Fibroblast of skin of abdomen (primary cell): ENCODE results near the gene TPM4.

Source experiments
- DNase-seq: peaks from one replicate; pipeline ENCODE4 v3.0.0-alpha.2; 2013

Gene TPM4

GRCh38 chr19:16131648-16132047, 55.4 kb downstream of the TPM4 start:
- no peak for DNase-seq

DNA sequence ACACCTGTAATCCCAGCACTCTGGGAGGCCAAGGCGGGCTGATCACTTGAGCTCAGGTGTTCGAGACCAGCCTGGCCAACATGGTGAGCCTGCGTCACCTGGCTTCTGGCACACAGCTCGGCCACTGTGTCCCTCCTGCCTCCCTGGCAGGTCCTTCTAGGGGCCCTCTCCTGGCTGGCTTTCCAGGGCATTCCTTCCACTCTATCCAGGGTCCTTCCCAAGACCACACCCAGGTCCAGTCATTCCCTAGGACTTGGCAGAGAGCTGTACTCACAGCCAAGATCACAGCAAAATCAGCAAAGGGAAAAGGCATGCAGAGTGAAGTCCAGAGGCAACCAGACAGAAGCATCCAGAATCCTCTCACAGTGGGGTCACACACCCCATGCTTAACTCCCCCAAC, 57.5 kb downstream of the TPM4 start:
- DNase-seq = no peak

- no peak for DNase-seq
Measured at GRCh38 chr19:16134510-16134909, 58.2 kb downstream of the TPM4 start.

DNA sequence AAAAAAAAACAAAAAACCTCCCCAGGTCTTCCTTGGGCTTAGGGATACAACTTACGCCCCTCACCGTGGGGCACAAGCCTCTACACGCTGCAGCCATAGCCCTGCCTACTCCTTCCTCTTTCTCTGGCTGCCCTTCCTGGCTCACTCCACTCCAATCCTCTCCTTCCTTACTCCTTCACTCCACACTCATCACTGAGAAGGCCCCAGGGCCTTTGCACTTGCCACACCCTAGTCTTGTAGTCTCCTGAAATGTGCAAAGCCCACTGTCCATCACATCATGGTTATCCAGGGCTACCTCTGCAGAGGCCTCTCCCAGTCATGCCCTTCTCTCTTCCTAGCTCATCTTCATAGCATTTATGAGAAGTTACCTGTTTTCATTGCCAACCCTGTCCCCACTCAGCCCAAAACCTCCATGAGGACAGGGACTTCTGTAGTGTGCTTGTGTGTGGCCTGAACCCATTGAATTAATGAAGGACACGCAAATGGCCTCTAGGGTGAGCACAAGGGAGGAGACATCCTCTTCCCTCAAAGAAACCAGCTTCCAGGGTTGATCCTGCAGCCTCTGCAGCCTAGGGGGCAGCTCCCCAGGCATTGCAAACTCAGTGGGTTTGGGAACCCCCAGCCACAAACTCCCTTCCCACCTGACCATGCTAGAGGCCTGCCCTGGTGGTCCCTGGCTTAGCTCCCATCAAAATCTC, 59.3 kb downstream of the TPM4 start:
- no peak for DNase-seq

DNA sequence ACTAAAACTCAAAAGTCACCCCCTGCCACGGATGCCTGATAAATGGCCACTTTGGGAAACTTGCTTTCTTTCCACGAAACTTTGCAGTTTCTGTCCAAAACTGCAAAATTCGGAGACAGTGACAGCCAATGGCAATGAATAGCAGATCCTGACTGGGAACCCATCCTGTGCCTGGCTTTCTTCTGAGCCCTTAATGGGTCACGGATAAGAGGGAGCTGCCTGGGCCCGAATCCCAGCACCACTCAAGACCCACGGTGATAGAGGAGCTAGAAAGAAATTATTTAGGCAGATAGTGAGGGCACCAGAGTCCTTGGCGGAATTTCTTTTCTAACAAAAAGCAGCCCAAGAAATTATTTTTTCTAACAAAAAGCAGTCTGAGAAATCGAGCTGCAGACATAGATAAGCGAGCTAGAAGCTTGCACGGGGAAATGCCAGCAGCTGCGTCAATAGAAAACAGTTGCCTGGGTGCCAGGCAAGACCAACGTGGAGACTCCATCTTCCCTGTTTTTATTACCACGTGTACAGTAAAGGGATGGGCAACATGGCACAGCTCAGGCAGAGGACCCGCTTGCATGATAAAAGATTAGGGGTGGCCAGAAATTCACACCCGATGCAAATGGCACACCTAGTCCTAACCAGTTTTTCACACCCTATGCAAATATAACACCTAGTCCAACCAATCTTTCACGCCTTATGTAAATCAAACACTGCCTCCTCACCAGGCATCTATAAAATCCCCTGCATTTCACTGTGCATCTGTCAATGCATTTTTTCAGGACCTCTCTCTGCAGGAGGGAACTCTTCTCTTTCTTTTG, 60.1 kb downstream of the TPM4 start:
- no peak for DNase-seq

GRCh38 chr19:16139752-16140151, 63.5 kb downstream of the TPM4 start:
- DNase-seq = no peak

DNA sequence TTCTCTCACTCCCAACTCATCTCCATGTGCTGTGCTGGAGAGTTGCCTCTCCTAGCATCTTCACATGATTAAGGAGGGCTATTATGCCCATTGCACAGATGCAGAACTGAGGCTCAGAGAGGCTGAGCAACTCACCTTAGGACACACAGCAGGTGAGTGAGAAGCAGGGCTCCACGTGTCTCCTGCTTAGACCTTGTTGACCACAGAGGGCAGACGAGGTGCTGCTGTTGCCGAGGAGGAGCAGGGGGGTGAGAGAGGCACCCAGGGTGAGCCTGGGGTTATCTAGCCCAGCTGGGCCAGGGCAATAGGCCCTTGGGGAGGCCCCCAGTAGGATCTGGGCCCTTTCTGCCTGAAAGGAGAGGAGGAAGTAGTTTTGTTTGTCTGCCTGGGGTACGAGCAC, 64.7 kb downstream of the TPM4 start:
- DNase-seq = no peak

DNA sequence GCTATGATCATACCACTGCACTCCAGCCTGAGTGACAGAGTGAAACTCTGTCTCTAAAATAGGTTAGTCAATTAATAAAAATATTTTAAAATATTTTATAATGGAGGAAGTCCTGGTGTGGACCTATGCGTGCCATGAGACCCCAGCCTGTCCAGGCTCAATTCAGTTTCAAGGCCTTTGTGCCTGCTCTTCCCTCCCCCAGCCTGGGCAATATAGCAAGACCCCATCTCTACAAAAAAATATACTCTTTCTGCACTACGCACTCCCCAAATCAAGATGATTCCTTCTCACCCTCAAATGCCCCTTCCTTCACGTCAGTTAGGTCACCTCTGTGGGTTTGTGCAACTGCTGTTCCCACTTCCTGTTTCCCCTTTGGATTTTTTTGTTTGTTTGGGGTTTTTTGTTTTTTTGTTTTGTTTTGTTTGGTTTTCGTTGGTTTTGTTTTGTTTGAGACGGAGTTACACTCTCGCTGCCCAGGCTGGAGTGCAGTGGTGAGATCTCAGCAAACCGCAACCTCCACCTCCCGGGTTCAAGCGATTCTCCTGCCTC, 65.8 kb downstream of the TPM4 start:
- DNase-seq = no peak

DNA sequence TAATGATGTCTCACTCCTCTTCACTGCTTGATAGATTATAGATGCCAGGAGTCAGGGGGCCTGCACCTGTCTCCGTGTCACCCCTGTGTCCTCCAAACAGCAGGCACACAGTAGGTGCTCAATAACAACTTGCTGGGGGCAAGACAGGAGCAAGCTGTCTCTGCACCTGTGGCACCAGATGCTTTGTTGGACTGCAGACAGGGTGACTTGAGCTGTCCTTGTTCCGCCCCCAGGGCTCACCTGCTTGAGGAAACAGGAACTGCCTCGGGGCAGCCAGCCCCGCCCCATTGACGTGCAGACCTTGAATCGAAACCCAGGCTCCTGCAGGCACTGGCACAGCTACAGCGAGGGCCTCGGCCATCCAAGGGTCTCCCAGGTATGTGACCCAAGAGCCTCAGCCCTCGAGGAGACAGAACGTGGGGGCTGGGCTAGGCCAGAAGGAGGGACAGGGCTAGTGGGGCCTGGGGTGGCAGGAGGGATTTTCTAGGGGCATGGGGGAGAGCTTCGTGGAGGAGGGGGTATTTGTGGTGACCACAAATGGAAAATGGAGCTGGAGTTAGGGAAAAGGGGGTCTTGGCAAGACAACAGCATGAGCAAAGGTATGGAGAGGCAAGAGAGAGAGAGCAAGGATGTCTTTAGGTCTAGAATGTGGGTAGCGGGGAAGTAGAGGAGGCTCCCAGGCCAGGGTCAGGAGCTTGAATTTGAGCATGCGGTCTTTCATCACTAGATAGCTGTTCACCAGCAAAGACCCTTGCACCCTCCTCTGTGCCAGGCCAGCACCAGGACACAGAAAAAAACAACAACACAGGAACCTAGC, 67.3 kb downstream of the TPM4 start, which contains the start of gene HSH2D:
TSS of gene HSH2D (plus strand) at position 287 of the 817 bp plus-strand sequence. CDS start 5,066 bp downstream, outside the sequence.
- DNase-seq = no peak

- DNase-seq = no peak
Measured at GRCh38 chr19:16144216-16144581, 67.9 kb downstream of the TPM4 start.

- no peak for DNase-seq
Measured at GRCh38 chr19:16146112-16146511, 69.8 kb downstream of the TPM4 start.

DNA sequence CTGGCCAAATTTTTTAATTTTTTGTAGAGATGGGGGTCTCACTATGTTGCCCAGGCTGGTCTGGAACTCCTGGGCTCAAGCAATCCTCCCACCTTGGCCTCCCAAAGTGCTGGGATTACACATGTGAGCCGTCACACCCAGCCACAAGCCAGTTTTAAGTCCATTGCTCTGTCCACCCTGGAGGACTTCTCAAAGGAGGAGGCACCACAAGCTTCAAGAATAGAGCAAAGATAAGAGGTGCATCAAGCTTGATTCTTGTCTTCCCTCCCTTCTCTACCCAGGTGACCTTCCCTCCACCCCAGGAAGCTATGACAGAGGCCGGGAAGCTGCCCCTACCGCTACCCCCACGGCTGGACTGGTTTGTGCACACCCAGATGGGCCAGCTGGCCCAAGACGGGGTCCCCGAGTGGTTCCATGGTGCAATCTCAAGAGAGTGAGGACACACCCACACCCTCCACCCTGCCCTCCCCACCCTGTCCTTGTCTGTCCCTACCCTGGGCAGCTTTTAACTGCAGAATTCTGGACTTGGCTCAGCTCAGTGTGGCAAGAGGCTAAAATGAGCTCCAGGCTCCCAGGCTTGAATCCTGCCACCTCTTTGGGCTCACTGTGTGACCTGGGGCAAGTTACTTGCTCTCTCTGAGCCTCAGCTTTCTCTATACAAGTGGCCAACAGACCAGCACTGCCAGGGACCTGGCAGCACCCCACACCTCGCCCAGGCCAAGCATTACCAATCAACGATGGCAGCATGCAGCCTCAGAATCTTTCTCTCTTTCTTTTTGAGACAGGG, 72.3 kb downstream of the TPM4 start:
- no peak for DNase-seq
